ENCODE results near the gene SEMA6C.

Gene SEMA6C

DNA sequence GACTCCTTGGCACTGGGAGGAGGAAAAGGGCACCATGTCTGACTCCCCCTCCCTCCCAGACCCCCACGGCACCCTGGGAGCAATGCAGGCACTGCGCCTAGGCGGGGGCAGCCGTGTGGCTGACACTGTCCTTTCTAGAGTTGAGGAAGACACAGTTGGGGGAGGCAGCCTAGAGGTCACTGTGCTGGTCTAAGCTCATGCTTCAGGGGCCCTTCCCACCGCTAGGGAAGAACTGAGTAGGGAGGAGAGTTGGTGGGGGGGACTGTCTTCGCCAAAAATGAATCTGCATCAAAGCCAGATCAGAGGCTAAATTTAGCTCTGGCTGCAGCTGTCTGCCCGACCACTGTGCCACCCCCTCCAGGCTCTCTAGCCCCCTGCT, 3.4 kb downstream of the SEMA6C start:
- Histone ChIP-seq H3K4me3 (ENCODE audit: low read depth in 1 of 2, low read length in 2 of 2) (no peak overlapping the region), H4K20me1 (ENCODE audit: insufficient read depth, low read length) (no peaks in the 10 kb centered on the region), H3K9ac (ENCODE audit: low read depth, low read length) (no peak overlapping the region), H3K27ac (ENCODE audit: low read length) (no peak overlapping the region), H3K4me1 (ENCODE audit: insufficient read depth, low read length) (peaks cover 20% of the 10 kb centered on the region), H3K27me3 (ENCODE audit: insufficient read depth, low read length, poor library complexity) (no peaks in the 10 kb centered on the region), H3K9me3 (ENCODE audit: insufficient read depth, low read length, severe bottlenecking) (no peaks in the 10 kb centered on the region), H2AFZ (ENCODE audit: low read depth, low read length) (no peak overlapping the region), H3K4me2 (ENCODE audit: insufficient read depth, low read length) (no peak overlapping the region), H3K79me2 (ENCODE audit: insufficient read depth, low read length) (no peaks in the 10 kb centered on the region; the same call in 1 of the 2 replicates), H3K36me3 (ENCODE audit: insufficient read depth, low read length) (no peaks in the 10 kb centered on the region)
- no peak for ATAC-seq (ENCODE audit: insufficient read depth, low read depth)
- no peak for DNase-seq
- TF ChIP-seq, protein P1, sequence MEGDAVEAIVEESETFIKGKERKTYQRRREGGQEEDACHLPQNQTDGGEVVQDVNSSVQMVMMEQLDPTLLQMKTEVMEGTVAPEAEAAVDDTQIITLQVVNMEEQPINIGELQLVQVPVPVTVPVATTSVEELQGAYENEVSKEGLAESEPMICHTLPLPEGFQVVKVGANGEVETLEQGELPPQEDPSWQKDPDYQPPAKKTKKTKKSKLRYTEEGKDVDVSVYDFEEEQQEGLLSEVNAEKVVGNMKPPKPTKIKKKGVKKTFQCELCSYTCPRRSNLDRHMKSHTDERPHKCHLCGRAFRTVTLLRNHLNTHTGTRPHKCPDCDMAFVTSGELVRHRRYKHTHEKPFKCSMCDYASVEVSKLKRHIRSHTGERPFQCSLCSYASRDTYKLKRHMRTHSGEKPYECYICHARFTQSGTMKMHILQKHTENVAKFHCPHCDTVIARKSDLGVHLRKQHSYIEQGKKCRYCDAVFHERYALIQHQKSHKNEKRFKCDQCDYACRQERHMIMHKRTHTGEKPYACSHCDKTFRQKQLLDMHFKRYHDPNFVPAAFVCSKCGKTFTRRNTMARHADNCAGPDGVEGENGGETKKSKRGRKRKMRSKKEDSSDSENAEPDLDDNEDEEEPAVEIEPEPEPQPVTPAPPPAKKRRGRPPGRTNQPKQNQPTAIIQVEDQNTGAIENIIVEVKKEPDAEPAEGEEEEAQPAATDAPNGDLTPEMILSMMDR (IDR thresholded peaks at IDR 0.05; ENCODE audit: borderline replicate concordance, extremely low read depth, low read length, poor library complexity, severe bottlenecking), result no peak
- no peak for TF ChIP-seq EZH2 (IDR thresholded peaks at IDR 0.05; ENCODE audit: borderline replicate concordance, low read depth, low read length, severe bottlenecking)

DNA sequence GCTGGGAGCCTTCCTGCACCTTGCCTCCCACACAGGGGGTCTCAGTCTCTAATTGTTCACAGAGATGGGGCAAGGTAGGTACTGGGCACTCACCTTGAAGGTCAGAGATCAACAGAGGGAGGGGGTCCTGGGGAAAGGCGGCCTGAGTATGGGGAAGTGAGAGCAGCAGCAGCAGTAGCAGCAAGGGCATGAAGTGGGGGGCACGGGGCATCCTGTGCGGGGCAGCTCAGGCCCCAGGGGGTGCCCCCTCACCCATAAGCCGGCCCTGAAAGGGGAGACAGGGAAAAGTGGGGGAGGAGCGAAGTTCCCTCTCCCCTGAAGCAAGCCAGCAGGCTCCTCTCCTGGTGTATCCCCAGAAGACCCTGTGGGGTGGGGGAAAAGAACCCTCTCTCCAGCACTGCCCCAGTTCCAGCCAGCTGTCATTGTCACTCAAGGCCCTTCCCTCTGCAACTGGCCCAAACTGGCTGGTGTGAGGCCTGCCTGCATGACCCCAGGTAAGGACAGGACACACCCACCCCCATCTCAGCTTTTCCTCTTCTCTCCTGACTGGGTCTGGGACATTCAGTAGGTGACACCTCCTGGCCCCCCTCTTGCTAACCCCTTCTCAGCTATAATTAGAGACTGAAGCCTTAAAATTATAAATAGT, 3.9 kb downstream of the SEMA6C start:
- ATAC-seq (ENCODE audit: insufficient read depth, low read depth) (no peak), DNase-seq (no peak)
- Histone ChIP-seq H3K36me3 (ENCODE audit: insufficient read depth, low read length) (no peaks in the 10 kb centered on the region), H4K20me1 (ENCODE audit: insufficient read depth, low read length) (no peaks in the 10 kb centered on the region), H3K9ac (ENCODE audit: low read depth, low read length) (no peak overlapping the region), H3K79me2 (ENCODE audit: insufficient read depth, low read length) (no peaks in the 10 kb centered on the region; the same call in 1 of the 2 replicates), H3K4me2 (ENCODE audit: insufficient read depth, low read length) (no peak overlapping the region), H3K9me3 (ENCODE audit: insufficient read depth, low read length, severe bottlenecking) (no peaks in the 10 kb centered on the region), H3K4me1 (ENCODE audit: insufficient read depth, low read length) (peaks cover 17% of the 10 kb centered on the region), H3K4me3 (ENCODE audit: low read depth in 1 of 2, low read length in 2 of 2) (no peak overlapping the region), H3K27ac (ENCODE audit: low read length) (no peak overlapping the region), H3K27me3 (ENCODE audit: insufficient read depth, low read length, poor library complexity) (no peaks in the 10 kb centered on the region), H2AFZ (ENCODE audit: low read depth, low read length) (no peak overlapping the region)
- no peak for TF ChIP-seq EZH2 (IDR thresholded peaks at IDR 0.05; ENCODE audit: borderline replicate concordance, low read depth, low read length, severe bottlenecking)
- TF ChIP-seq, protein P1 (IDR thresholded peaks at IDR 0.05; ENCODE audit: borderline replicate concordance, extremely low read depth, low read length, poor library complexity, severe bottlenecking), result no peak

DNA sequence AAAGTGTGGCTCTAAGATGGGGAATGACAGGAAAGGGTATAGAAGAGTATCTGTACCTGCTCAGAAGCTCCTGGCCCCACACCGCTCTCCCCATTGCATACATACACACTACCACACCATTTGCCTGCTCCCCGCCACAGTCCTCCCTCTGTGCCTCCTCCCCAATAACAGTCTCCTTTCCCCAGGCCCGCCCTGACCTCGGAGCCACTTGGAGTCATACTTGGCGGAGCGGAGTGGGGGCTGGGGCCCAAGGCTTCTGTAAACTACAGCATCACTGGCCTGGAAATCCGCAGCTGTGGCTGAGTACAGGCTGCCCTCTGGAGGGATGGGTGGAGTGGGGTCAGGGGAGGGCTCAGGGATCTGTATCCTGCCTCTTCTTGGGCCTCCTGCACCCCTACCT, 8.6 kb downstream of the SEMA6C start:
- no peak for TF ChIP-seq EZH2 (IDR thresholded peaks at IDR 0.05; ENCODE audit: borderline replicate concordance, low read depth, low read length, severe bottlenecking)
- TF ChIP-seq, protein P1 (IDR thresholded peaks at IDR 0.05; ENCODE audit: borderline replicate concordance, extremely low read depth, low read length, poor library complexity, severe bottlenecking), result no peak
- Histone ChIP-seq H3K27ac (ENCODE audit: low read length) (no peak overlapping the region), H3K4me2 (ENCODE audit: insufficient read depth, low read length) (no peak overlapping the region), H3K79me2 (ENCODE audit: insufficient read depth, low read length) (no peaks in the 10 kb centered on the region), H3K4me3 (ENCODE audit: low read depth in 1 of 2, low read length in 2 of 2) (no peak overlapping the region), H4K20me1 (ENCODE audit: insufficient read depth, low read length) (no peaks in the 10 kb centered on the region), H3K36me3 (ENCODE audit: insufficient read depth, low read length) (no peaks in the 10 kb centered on the region), H3K9me3 (ENCODE audit: insufficient read depth, low read length, severe bottlenecking) (no peaks in the 10 kb centered on the region), H3K4me1 (ENCODE audit: insufficient read depth, low read length) (no peaks in the 10 kb centered on the region), H3K9ac (ENCODE audit: low read depth, low read length) (no peak overlapping the region), H2AFZ (ENCODE audit: low read depth, low read length) (no peak overlapping the region), H3K27me3 (ENCODE audit: insufficient read depth, low read length, poor library complexity) (no peaks in the 10 kb centered on the region)
- DNase-seq (no peak), ATAC-seq (ENCODE audit: insufficient read depth, low read depth) (no peak)

Data from DND-41 (cell line).